CD4-positive, alpha-beta T cell treated with Interleukin-6 for 4 hours (primary cell): ENCODE measurements around the gene KRTAP4-9.
"Not testable (repeated sequence)": the region's sequence is repeated elsewhere in the genome, so short reads cannot be mapped to it uniquely, and the experiment has no call there.

Source experiments
- DNase-seq: peaks from one replicate; pipeline ENCODE4 v3.0.0-alpha.2; 2020; ENCODE audit warnings: mixed read lengths

Gene KRTAP4-9

GRCh38 chr17:41098481-41098880, 6.7 kb upstream of the KRTAP4-9 start:
- no peak for DNase-seq

DNA sequence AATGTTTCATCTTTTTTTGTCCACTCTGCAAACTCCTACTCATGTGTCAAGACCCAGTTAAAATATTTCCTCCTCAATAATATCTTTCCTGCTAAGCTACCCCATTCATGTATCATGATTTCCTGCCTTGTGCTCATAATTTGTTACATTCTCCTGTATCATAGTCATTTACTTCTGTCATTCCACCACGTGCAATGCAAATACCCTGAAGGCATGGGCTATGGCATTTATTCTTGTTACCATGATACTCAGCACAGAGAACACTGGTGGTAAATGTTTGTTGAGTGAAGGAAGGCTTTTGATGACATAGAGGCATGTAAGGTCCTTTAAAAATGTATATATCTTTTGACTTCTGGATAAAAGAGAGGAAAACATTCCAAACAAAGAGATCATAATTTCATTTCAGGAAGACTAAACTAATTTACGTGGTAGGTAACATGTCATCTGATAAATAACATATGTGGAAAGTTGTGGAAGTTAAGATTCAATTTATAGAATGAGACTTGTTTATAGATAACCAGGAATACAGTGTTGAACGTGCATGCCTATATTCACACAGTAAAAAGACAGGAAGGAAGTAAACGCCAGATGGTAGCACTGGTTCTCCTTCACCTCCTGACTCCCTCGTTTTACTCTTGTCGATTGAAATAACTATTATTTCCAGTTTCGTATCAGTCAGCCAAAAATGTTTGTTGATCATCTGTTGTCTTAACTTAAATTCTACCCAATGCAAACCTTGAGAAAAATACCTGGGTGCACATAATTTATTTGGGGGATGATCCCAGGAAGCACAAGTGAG, 5.3 kb upstream of the KRTAP4-9 start:
- DNase-seq: not testable (repeated sequence)

- DNase-seq: no peak
Measured at GRCh38 chr17:41101586-41102259, 3.5 kb upstream of the KRTAP4-9 start, which contains the start of gene KRTAP4-16. Gene KRTAP4-16 (minus strand): TSS chr17:41102209. CDS start chr17:41102209, 0 bp downstream.

GRCh38 chr17:41103896-41104295, 1.3 kb upstream of the KRTAP4-9 start:
- no peak for DNase-seq

DNA sequence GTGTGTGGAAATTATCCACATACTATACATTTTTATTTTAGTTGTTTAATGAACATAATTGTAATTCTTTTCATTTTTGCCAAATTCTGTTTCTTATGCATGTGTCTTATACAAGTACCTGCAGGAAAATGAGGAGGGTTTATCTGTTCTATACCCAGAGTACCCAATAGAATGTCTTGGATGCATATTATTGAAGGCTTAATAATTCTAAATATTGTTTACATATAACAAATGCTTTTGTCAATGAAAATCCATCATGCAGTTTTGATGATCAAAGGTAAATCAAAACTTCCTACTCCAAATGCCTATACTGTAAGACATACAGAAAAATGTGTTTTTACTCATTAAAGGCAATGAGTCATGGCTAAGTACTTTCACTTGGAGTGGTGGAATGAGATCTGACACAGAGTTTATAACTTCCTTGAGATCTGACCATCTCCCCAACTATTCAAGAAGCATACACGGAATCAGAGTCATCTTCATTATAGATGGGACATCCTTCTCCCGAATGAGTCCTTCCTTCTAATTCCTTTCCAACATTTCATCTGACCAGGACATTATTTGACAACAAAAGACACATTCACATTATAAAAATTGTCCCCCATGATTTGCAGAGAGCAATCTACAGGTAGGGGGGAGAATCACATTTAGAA, 677 bp upstream of the KRTAP4-9 start:
- not testable (repeated sequence) for DNase-seq

DNA sequence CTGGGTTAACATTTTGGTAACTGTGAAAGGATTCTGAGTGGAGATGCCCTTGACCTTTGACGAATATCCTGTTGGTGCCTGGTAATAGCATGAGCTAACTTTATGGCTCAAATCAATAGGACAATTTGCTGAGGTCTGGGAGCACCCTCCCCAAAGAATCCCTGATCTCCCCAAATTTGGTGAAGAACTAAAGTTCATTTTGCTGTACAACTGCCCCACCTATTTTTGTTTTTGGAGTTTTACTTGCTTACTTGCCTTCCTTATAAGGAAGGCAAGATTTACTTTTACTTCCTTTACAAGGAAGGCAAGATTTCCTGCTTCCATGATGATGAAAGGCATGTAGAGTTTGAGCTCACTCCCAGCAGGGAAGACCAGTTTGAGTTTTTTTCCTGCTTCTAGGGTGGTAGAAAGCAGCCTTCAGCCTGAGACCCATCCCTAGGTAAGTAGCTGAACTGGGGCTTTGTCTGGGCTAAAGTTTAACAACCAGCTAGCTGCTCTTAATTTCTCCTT, 2.8 kb downstream of the KRTAP4-9 start:
- no peak for DNase-seq

GRCh38 chr17:41108728-41109386, 3.7 kb downstream of the KRTAP4-9 start:
- DNase-seq: not testable (repeated sequence)

- DNase-seq: no peak
Measured at GRCh38 chr17:41111151-41111885, 6.1 kb downstream of the KRTAP4-9 start.

- no peak for DNase-seq
Measured at GRCh38 chr17:41116297-41116696, 11.1 kb downstream of the KRTAP4-9 start.

GRCh38 chr17:41117846-41118386, 12.7 kb downstream of the KRTAP4-9 start, which contains the start of gene KRTAP4-11:
Gene KRTAP4-11 (minus strand): TSS chr17:41118373. CDS start chr17:41118315, 58 bp downstream.
- not testable (repeated sequence) for DNase-seq

DNA sequence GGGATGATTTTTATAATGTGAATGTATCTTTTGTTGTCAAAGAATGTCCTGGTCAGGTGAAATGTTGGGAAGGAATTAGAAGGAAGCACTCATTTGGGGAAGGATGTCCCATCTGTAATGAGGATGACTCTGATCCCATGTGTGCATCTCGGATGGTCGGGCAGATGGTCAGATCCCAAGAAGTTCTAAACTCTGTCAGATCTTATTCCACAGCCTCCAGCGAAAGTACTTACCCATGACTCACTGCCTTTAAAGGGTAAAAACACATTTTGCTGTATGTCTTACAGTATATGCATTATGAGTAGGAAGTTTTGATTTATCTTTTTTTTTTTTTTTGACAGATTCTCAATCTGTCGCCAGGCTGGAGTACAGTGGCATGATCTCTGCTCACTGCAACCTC, 13.5 kb downstream of the KRTAP4-9 start:
- no peak for DNase-seq

GRCh38 chr17:41119696-41120690, 14.8 kb downstream of the KRTAP4-9 start:
- peak; percentile 12 for DNase-seq

DNA sequence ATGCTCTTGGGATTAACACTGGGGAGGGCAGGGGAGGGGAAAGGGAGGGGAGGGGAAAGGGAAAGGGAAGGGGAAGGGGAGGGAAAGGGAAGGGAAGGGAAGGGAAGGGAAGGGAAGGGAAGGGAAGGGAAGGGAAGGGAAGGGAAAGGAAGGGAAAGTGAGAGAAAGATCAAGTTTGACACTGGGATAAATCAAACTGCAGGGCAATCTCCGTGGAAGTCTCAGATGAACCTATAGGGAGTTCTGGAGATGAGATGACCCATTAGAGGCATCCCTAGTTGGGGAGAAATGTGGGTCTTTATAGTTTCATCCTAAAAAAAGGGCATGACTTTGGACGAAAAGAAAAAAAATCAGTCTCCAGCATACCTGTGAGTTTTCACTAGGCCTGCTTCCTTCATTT, 16.6 kb downstream of the KRTAP4-9 start:
- DNase-seq: no peak

DNA sequence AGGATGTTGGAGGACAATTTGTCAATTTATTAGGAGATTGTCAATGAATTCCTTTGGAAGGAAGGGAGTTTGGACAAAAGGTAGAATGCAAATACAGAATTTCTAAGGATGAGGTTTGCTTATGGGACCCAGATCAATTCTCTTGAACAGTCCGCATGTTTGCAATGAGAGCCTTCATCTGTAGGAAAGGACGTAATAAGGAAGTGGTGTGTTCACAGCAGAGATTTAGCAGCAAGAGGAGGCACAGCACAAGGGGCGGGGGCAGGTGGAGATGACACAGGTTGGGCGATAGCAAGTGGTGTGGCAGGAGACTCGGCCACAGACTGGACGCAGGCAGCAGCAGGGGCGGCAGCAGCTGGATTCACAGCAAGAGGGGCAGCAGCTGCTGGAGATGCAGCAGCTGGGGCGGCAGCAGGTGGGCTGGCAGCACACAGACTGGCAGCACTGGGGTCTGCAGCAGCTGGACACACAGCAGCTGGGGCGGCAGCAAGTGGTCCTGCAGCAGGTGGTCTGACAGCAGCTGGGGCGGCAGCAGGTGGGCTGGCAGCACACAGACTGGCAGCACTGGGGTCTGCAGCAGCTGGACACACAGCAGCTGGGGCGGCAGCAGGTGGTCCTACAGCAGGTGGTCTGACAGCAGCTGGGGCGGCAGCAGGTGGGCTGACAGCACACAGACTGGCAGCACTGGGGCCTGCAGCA, 18.3 kb downstream of the KRTAP4-9 start:
- DNase-seq: peak; percentile 7

DNA sequence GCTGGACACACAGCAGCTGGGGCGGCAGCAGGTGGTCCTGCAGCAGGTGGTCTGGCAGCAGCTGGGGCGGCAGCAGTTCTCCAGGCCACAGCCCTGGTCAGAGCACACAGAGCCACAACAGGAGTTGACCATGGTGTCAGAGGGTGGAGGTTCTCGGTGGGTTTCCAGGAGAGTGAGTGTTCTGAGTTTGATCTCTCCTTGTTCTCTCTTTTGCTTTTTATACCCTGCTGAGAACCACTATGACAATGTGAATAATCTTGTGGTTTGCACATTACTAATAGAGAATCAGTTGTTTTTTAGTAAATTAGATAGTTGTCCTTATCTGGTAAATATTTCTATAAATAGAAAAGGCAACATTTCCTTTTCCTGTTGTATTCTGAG, 18.8 kb downstream of the KRTAP4-9 start, which contains the start of gene KRTAP4-12:
Gene KRTAP4-12 (minus strand): TSS at position 192 of the 381 bp plus-strand sequence. CDS start 60 bp downstream, at position 132.
- DNase-seq: not testable (repeated sequence)

DNA sequence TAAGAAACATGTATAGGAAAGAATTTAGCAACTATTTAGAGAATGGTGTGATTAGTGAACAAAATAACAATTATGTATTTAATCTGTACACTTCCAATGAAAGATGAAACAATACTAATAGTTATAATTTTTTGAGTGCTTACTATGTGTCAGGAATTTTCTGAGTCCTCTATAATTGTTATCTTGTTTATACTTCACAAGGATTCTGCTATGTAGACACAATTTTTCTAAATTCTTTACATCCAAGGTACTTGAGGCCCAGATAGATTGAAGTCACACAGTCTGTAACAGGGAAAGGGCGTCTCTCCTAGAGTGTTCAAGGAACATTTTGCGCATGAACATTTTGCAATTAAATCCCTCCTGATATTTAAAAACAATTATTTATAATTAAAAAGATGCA, 19.9 kb downstream of the KRTAP4-9 start:
- DNase-seq: no peak

DNA sequence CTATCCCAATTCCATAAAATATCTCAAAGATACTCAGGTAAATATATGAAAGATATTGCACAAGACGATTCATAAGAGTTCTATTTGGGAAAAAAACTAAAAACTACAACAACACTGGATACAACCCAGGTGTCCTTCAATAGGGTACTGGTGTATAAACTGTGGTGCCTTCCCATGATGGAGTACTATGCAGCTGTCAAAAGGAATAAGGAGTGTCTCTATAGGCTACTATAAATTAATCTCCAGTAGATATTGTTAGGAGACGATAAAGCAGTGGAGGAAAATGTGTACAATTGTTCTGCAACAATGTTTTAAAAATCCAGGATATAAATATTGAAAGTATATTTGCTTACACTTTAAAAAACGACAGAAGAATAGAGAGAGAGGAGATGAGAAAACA, 21.2 kb downstream of the KRTAP4-9 start:
- no peak for DNase-seq

DNA sequence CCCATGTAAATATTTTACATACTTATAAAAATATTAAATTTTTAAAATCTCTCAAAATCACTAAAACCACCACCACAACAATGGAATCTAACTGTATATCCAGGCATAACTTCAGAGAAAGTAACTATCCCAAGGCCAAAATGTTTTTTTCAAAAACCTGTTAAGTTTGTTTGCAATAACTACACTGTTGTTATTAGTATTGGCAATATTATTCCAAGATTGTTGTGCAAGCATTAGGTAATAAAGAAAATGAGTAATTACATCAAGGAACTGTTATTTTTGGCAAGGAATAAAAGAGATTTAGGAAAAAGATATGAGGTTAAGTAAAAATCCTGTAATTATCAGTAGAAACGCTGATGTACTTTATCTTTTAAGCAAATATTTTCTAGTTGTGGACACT, 22.2 kb downstream of the KRTAP4-9 start:
- no peak for DNase-seq

DNA sequence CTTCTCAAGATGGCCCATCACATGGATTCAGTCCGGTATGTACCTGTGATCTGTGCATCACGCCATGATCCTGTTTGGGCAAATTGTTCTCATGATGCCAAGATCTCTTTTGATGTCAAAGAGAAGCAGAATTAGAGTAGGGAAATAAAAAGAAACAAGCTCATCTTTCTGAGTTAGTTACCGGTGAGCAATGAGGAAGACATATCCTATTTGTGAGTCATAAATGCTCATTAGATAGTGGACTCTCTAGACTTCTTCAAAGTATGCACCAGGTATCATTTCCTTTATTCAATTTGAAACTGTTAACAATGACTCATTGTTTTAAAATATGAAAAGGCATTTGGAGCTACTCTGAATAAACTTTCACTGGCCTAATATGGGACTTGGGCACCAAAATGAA, 26.8 kb downstream of the KRTAP4-9 start:
- DNase-seq: no peak
